GM18520 (cell line): Measurements from ENCODE around the gene IKZF1.

Experiments used
- ATAC-seq: cut with Tn5 transposase; IDR thresholded peaks from one replicate; pipeline ENCODE4 v1.9.1; 2021; ENCODE audit not compliant: unreplicated experiment

The IKZF1 gene

GRCh38 chr7:50282813-50283605, 21.5 kb upstream of the IKZF1 start:
- ATAC-seq = no peak

DNA sequence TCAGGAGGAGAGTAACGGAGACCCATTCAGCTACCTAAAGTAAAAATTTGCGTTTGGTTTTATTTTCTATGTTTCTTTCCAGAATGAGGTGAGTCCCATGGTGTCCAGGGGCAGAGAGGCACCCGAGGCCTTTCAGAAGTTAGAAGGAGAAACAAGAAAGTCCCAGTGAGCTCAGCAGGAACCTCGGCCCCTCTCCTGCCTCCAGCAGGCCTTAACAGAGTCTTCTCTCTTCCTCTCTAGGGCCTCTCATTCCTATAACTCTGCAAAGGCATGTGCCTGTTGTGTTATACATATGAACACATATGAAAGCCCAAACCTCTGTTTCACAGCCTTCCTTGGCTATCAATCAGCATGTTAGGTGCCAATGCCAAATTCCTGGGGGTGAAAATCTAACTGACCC, 20.8 kb upstream of the IKZF1 start:
- no peak for ATAC-seq

- no peak for ATAC-seq
Observed at GRCh38 chr7:50284296-50284695, 20.2 kb upstream of the IKZF1 start.

- no peak for ATAC-seq
Observed at GRCh38 chr7:50285269-50285668, 19.2 kb upstream of the IKZF1 start.

DNA sequence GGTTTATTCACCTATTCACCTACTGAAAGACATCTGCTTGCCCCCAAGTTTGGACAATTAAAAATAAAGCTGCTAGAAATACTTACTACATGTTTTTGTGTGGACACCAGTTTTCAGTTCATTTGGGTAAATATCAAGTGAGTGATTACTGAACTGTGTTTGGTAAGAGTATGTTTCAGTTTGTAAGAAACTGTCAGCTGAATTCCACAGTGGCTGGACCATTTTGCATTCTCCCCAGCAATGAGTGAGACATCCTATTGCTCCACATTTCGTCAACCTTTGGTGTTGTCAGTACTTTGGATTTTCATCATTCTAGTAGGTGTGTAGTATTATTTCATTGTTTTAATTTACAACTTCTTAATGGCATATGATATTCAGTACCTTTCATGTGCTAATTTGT, 17.4 kb upstream of the IKZF1 start:
- ATAC-seq = no peak

DNA sequence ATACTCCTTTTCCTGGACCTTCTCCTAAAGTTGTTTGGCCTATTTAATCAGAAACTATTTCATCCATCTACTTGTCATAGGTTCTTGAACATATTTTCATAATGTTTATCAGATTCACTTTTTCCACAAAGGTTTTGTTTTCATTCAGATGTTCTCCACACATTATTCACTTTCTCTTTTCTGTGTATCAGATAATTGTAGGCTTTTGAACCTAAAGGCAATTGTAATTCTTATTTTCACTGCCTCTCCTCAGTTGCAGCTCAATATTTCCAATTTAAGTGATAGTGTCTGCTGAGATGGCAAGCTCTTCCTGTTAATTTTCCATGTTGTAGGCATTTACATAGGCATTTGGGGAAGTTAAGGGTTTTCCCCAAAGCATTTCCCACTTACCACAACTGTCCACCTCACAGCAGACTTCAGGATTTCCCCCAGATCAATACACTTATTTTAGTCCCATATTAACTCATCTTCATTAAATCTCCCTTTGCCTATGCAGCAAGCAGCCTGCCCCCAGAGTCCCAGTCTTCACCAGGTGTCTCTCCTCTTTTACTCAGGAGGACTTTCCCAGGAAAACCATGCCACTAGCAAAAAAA, 12.3 kb upstream of the IKZF1 start:
- ATAC-seq = no peak

DNA sequence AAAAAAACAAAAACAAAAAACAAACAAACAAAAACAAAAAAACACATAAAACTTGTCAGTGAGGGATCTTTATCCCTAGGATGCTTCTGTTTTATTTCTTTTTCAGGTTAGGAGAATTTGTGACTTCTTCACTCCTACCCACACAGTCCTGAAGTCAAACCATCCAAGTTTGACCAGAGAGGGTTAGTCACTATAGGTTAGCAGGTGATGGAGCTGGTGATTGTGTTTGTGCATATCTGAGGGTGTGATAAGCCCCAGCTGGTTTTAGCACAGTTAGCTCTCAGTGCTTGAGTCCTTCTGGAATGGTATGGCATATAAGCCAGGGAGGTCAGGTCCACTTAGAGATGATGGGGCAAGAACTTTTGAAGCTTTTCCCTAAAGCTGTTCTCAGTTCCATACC, 11.8 kb upstream of the IKZF1 start:
- ATAC-seq = no peak

DNA sequence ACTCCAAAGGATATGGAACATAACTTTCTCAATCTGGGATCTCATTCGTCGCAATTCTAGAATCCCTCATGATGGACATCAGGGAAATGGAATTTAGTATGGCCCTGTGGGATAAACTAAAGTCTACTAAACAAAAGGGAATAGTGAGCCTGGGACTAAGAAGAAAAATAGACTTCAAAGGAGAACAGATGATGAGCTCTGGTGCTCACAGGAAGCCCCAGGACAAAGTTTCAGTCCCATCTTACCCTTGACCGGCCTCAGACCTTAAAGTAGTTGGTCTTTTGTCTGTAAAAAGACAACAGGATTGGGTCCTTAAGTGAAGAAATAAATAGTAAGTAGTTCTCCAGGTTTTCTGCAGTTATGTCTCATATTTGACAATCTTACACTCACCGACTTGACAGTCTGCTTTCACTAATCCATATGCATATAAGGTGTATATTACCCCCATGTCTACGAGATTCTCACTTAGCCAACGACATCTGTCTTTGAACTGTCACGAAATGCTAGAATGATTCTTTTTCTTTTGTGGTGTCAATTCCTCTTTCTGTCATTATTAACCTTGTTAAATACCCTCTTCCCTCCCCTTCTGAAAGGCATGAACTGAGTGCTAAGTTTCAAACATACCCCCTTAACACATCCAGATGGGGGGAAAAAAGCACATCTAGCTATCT, 10.9 kb upstream of the IKZF1 start:
- no peak for ATAC-seq

DNA sequence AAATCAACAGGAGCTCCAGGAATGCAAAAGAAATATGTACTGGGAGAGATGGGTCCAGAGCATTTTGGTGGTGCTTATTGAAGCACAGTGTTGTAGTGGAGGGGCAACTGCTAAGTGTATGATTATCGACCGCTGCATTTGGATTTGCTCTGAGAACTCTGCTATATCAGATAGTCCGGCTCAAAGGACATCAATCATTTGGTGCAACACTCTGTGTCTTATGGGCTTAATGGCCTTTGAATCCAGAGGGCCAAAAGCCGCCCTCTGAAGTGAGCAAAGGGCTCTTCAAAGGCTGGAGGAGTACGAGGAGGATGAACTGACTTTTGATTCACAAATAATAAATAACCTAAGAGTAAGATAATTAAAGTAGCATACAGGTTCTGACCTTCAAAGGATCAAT, 9.4 kb upstream of the IKZF1 start:
- ATAC-seq = no peak

GRCh38 chr7:50296799-50297198, 7.7 kb upstream of the IKZF1 start:
- no peak for ATAC-seq

DNA sequence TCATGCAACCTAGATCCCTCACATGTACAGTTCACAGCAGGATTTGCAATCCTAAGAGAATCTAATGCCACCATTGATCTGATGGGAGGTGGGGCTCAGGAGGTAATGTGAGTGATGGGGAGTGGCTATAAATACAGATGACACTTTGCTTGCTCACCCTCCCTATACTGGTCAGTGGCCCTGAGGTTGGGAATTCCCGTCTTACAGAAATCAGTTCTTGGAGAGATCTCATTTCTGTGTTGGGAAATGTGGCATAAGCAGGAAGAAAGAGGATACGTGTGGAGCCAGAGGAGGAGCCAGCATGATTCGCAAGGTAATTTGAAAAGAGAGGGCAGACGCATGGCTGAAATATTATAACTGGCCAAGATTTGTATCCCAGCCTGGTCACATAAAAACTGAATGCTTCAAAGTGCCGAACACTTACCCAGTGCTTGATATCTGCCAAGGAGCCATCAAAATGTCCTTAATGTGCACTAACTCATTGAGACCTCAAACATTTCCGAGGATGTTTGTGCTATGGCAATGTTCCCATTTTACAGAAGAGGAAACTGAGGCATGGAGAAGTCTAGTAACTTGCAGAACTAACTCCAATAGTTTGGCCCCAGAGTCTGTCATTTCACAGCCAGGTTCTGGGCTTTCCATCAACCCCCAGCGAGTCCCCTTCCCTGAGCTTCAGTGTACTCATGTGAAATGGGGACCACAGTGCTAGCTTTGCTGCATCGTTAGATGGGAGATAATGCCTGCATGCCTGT, 5.5 kb upstream of the IKZF1 start:
- no peak for ATAC-seq

DNA sequence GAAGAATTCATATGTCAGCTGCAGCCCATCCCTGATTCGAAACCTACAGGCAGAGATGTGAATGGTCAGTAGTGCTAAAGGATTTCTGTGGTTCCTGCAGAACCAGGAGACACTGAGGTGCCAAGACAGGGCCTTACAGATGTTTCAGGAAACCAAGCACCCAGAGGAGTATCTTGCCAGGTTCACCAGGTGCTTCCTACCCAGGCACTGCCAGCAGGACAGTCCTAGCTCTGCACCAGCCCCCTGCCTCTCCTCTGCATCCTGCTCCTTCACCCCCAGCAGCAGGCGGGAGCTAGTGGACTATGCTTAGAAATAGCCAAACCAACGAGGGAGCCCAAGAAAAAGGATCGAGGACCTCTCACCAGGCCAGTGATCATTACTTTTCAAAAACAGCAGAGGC, 4.2 kb upstream of the IKZF1 start:
- ATAC-seq = no peak

DNA sequence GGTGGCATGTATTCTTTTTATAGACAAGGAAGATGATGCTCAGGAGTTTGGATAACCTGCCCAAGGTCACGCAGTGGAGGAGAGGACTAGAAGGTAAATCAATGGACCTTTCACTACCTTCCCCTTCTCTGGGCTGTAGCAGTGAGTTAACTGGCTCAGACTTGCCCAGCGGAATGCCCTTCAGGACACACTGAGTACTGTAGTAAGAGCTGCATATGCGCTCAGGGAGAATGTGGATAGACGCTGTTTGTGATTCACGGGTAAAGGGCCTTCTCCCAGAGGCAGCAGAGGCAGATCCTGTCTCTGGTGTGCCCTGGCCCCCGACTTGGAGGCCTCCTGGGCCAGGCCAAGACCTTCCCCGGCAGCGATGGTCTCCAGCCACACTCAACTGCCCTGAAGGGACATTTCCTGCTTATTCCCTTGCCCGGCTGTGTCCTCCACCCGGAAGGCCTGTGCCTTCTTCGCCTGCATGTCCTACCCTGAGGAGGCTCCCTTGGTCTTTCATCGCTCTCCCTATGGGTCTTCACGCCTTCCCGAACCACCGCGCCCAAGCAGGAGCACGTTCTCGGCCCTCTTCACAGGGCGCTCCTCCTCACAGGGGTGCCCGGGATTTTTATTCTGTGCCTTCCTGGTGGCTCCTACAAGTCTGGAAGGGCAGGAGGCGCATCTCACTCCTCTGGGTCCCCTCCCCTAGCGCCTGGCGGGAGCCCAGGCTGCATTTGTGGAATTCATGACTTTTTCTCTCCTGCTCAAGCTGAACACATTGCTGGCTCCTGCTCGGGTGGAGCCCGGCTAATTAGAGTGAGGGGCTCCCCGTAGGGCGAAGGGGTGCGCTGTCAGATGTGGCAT, 1.8 kb upstream of the IKZF1 start:
- no peak for ATAC-seq

DNA sequence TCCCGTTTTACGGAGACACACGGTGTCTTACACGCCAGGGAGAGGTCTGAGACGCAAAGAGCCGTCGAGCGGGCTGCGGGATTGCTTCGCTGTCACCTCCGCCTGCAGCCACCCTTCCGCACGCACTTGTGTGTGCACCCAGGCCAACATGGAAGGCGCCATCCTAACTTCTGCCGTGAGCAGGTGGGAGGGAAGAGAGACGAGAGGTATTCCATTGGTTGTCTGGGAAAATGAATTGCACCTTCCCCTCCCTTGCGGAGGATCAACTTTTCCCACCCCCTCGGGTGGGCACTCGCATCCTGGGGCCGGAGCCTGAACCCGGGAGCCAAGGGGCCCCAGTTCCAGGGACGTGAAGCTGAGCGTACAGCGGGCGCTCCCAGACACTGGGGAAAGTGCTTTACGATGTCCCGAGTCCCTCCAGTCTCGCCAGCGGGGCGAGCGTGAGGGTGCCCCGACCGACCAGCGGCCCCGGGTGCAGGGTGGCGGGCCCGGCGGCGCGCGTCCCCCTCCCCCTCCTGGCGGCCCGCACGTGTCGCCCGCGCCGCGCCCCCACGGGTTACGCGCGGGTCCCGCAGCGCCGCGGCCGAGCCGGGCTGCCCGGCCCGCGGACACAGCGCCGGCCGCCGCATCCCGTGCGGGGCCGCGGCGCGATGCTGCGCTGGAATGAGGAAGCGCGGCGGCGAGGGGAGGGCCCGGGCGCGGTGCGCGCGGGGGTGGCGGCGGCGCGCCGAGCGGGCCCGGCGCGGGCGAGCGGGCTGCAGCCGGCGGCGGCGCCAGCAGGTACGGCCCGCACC, 984 bp upstream of the IKZF1 start:
- peak; percentile 11 for ATAC-seq

DNA sequence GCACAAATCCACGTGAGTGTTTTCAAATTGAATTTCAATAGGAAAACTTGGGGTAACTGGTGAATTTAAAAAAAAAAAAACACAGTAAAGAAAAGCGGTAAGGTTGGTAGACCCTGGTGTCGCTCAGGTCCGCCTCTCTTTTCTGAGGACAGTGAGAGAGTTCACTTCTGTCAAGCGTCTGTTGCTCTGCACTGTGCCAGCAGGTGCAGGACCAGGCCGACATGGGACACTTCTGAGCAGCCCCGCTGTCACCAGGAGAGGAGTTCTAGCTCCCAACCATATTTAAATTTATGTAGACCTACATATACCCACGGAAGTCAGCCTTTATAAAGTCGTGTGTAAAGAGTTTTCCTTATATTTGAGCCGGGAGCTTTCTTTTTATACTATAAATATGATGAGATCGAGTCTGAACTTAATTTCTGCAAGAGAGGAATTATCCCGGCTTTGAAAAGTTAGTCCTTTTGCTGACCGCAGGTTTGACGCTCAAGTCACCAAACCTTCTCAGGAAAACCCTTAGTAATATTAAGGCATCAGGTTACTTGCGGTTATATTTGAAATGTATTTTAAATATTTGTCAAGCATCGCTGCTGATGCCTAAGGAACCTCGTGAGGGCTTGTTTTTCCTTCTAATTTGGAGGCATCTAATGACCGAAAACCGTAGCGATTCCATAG, 531 bp downstream of the IKZF1 start:
- ATAC-seq = peak; percentile 31

- no peak for ATAC-seq
Observed at GRCh38 chr7:50305583-50306493, 1.3 kb downstream of the IKZF1 start.

GRCh38 chr7:50306494-50307367, 2.2 kb downstream of the IKZF1 start:
- no peak for ATAC-seq
